Measurements from ENCODE around the gene RNF38.

RNF38 gene

DNA sequence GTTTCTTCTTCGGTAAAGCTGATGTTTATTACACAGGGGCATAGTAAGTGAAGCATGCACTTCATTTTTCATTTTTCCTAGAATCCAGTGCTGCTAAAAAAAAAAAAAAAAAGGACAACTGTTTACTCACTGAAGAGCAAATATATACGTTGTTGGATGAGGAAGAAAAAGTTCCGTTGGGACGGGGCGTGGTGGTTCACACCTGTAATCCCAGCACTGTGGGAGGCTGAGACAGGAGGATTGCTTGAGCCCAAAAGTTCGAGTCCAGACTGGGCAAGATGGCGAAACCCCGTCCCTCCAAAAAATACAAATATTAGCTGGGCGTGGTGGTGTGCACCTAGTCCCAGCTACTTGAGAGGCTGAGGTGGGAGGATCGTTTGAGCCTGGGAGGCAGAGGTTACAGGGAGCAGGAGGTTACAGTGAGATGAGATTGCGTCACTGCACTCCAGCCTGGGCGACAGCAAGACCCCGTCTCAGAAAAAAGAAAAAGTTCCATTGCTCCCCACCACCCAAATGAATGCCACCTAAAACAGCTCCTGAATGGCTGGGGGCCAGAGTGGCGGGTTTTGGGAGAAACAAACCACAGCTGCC lies 81.8 kb downstream of the RNF38 start:
- DNase-seq (ENCODE audit: low spot score) = no peak
- in situ Hi-C loops (cut with MboI; ENCODE audit: low pct_unique_long_range_greater_than_20kb, low sequenced_read_pairs, unreplicated experiment) = no loop called here
- TF ChIP-seq CTCF (IDR thresholded peaks at IDR 0.05; ENCODE audit: extremely low read depth, insufficient read depth, missing control alignments) = no peak

GRCh38 chr9:36317766-36318165 lies 82.3 kb downstream of the RNF38 start:
- no peak for DNase-seq (ENCODE audit: low spot score)
- in situ Hi-C loops (cut with MboI; ENCODE audit: low pct_unique_long_range_greater_than_20kb, low sequenced_read_pairs, unreplicated experiment) = no loop called here

DNA sequence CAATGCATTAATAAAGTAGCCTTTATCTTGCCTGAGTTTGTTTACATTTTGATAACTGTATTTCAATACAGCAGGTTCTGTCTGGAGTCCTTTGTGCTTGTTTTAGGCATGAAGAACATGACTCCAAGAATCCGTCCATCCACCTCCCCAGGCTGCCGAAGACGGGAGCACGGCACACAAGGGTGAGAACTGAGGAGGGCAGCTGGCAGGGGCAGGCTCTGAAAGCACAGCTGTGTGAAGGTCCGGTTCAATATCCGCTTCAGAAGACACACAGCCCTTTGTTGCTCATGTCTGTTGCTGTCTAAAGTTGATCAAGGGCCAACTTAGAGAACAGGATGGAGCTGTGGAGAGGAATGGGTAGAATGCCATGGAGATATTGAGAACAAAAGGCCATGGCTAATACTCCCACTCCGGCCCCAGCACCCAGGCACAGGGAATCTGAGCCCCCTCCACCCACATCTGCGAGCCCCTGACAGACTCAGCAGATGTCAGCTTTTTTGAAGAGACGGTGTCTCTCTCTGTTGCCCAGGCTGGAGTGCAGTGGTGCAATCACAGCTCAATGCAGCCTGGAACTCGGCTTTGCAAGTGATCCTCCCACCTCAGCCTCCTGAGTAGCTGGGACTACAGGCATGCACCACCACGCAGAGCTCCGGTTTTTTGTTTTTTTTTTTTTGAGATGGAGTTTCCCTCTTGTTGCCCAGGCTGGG lies 83.3 kb downstream of the RNF38 start:
- in situ Hi-C loops (cut with MboI; ENCODE audit: low pct_unique_long_range_greater_than_20kb, low sequenced_read_pairs, unreplicated experiment) = no loop called here
- no peak for TF ChIP-seq CTCF (IDR thresholded peaks at IDR 0.05; ENCODE audit: extremely low read depth, insufficient read depth, missing control alignments)
- DNase-seq (ENCODE audit: low spot score) = no peak

More at GRCh38 chr9:36317766-36318165, 82.3 kb downstream of the RNF38 start:
- no peak for TF ChIP-seq CTCF (IDR thresholded peaks at IDR 0.05; ENCODE audit: extremely low read depth, insufficient read depth, missing control alignments)

DNA sequence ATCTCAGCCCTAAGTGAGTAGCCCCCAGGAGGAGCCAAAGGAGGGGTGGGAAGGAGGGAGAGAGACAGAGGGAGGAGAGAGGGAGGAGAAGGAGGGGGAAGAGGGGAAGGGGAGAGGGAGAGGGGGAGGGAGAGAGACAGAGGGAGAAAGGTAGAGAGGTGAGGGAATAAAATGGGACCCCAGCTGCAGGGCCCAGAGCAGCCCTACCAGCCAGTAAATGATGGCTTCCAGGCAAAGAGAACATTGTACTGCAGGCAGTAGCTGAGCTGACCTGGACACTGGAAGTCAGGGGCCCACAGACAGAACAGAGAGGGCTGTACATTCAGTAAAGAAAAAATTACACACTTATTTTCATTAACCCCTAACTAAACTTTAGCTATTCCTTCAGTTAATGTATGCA lies 84.0 kb downstream of the RNF38 start:
- no peak for TF ChIP-seq CTCF (IDR thresholded peaks at IDR 0.05; ENCODE audit: extremely low read depth, insufficient read depth, missing control alignments)
- in situ Hi-C loops (cut with MboI; ENCODE audit: low pct_unique_long_range_greater_than_20kb, low sequenced_read_pairs, unreplicated experiment) = no loop called here
- DNase-seq (ENCODE audit: low spot score) = no peak

DNA sequence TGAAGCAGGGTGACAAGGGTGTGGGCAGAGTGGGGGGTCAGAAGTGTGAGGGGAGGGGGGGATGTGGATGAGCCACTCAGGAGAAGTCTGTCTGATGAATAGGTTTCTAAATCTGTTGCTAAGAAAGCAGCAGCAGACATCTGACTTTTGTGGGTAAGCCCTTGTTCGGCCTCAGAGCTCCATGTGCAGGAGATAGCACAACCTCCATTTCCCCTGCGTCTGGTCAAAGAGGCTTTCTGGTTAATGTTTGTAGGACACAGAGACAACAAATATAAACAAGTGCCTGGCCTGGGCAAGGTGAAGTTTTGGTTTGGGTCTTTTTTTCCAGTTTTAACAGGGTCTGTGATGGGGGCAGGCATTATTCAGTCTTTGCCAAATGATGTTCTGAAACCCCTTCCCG lies 84.8 kb downstream of the RNF38 start:
- no peak for DNase-seq (ENCODE audit: low spot score)
- no peak for TF ChIP-seq CTCF (IDR thresholded peaks at IDR 0.05; ENCODE audit: extremely low read depth, insufficient read depth, missing control alignments)
- in situ Hi-C loops (cut with MboI; ENCODE audit: low pct_unique_long_range_greater_than_20kb, low sequenced_read_pairs, unreplicated experiment) = no loop called here

DNA sequence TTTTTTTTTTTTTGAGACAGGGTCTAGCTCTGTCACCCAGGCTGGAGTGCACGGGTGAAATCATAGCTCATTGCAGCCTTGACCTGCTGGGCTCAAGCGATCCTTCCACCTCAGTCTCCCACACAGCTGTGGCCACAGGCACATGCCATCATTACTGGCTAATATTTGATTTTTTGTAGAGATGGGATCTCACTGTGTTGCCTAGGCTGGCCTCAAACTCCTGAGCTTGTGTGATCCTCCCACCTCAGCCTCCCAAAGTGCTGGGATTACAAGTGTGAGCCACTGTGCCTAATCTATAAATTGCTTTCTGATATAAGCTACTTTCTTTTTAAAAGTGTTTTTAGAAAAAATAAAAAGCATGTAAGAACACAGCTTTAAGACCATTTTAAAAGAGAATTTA lies 85.3 kb downstream of the RNF38 start:
- DNase-seq (ENCODE audit: low spot score) = no peak
- TF ChIP-seq CTCF (IDR thresholded peaks at IDR 0.05; ENCODE audit: extremely low read depth, insufficient read depth, missing control alignments) = no peak
- in situ Hi-C loops (cut with MboI; ENCODE audit: low pct_unique_long_range_greater_than_20kb, low sequenced_read_pairs, unreplicated experiment) = no loop called here
